ENCODE data around the gene TECR.
A peak's percentile ranks its signal among the peaks of the same experiment; 100 is the strongest.

DNA sequence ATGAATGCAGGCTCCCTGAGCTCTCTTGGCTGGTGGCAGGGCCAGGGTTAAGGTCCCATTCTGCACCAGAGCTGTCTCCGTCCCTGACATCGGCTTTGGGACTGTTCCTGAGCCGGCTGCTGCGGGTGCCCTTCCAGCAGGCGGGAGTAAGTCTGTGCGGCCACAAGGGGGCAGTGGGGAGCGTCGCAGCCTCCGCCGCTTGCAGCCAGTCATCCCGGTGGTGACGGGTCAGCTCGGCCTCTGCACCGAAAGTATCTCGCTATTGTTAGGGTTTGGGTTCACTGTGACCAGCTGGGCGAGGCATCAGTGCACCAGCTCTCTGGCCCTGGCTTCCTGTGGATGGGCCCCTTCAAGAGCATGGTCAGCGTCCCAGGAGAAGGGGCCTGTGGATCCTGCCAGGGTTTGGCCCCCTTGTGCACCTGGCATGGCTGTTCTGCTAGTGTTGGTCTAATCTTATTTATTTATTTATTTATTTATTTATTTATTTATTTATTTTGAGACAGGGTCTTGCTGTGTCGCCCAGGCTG, 27.3 kb downstream of the TECR start:
- TF ChIP-seq TAF1 (IDR thresholded peaks at IDR 0.05; ENCODE audit: low read depth): no peak
- no peak for TF ChIP-seq RAD21 (conservative IDR thresholded peaks at IDR 0.05)
- TF ChIP-seq, protein P1, sequence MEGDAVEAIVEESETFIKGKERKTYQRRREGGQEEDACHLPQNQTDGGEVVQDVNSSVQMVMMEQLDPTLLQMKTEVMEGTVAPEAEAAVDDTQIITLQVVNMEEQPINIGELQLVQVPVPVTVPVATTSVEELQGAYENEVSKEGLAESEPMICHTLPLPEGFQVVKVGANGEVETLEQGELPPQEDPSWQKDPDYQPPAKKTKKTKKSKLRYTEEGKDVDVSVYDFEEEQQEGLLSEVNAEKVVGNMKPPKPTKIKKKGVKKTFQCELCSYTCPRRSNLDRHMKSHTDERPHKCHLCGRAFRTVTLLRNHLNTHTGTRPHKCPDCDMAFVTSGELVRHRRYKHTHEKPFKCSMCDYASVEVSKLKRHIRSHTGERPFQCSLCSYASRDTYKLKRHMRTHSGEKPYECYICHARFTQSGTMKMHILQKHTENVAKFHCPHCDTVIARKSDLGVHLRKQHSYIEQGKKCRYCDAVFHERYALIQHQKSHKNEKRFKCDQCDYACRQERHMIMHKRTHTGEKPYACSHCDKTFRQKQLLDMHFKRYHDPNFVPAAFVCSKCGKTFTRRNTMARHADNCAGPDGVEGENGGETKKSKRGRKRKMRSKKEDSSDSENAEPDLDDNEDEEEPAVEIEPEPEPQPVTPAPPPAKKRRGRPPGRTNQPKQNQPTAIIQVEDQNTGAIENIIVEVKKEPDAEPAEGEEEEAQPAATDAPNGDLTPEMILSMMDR (IDR thresholded peaks at IDR 0.05; ENCODE audit: poor library complexity, severe bottlenecking): peak; percentile 67
- no peak for TF ChIP-seq EZH2 (IDR thresholded peaks at IDR 0.05; ENCODE audit: borderline replicate concordance, insufficient read depth, low read length, poor library complexity, severe bottlenecking)
- no peak for TF ChIP-seq POLR2AphosphoS5 (IDR thresholded peaks at IDR 0.05)
- TF ChIP-seq, protein P2, sequence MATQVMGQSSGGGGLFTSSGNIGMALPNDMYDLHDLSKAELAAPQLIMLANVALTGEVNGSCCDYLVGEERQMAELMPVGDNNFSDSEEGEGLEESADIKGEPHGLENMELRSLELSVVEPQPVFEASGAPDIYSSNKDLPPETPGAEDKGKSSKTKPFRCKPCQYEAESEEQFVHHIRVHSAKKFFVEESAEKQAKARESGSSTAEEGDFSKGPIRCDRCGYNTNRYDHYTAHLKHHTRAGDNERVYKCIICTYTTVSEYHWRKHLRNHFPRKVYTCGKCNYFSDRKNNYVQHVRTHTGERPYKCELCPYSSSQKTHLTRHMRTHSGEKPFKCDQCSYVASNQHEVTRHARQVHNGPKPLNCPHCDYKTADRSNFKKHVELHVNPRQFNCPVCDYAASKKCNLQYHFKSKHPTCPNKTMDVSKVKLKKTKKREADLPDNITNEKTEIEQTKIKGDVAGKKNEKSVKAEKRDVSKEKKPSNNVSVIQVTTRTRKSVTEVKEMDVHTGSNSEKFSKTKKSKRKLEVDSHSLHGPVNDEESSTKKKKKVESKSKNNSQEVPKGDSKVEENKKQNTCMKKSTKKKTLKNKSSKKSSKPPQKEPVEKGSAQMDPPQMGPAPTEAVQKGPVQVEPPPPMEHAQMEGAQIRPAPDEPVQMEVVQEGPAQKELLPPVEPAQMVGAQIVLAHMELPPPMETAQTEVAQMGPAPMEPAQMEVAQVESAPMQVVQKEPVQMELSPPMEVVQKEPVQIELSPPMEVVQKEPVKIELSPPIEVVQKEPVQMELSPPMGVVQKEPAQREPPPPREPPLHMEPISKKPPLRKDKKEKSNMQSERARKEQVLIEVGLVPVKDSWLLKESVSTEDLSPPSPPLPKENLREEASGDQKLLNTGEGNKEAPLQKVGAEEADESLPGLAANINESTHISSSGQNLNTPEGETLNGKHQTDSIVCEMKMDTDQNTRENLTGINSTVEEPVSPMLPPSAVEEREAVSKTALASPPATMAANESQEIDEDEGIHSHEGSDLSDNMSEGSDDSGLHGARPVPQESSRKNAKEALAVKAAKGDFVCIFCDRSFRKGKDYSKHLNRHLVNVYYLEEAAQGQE (IDR thresholded peaks at IDR 0.05; ENCODE audit: borderline replicate concordance): no peak
